ENCODE measurements around the gene RAB6B.

RAB6B gene

GRCh38 chr3:133830071-133830470, 65.6 kb downstream of the RAB6B start:
- no peak for DNase-seq
- no peak overlapping the region for H3K4me3 ChIP-seq (ENCODE audit: insufficient read depth, low read depth, low read length, poor library complexity, severe bottlenecking)
- no peaks in the 10 kb centered on the region for H3K27me3 ChIP-seq (replicated peaks; ENCODE audit: control insufficient read depth, insufficient read depth, low read length, poor library complexity, severe bottlenecking)
- H3K36me3 ChIP-seq (ENCODE audit: control insufficient read depth, insufficient read depth, low read length) = no peaks in the 10 kb centered on the region
- no peak overlapping the region for H3K27ac ChIP-seq (ENCODE audit: insufficient read depth, low read length, poor library complexity, severe bottlenecking)
- no peaks in the 10 kb centered on the region for H3K9me3 ChIP-seq (ENCODE audit: control insufficient read depth, low read length)
- H3K4me1 ChIP-seq (ENCODE audit: control insufficient read depth, insufficient read depth, low read length, poor library complexity, severe bottlenecking) = no peaks in the 10 kb centered on the region

GRCh38 chr3:133829310-133829707, 66.4 kb downstream of the RAB6B start:
- DNase-seq = no peak
- no peaks in the 10 kb centered on the region for H3K9me3 ChIP-seq (ENCODE audit: control insufficient read depth, low read length)
- H3K27me3 ChIP-seq (replicated peaks; ENCODE audit: control insufficient read depth, insufficient read depth, low read length, poor library complexity, severe bottlenecking) = no peaks in the 10 kb centered on the region
- peaks cover 1% of the 10 kb centered on the region for H3K36me3 ChIP-seq (ENCODE audit: control insufficient read depth, insufficient read depth, low read length)
- H3K27ac ChIP-seq (ENCODE audit: insufficient read depth, low read length, poor library complexity, severe bottlenecking) = no peak overlapping the region
- H3K4me1 ChIP-seq (ENCODE audit: control insufficient read depth, insufficient read depth, low read length, poor library complexity, severe bottlenecking) = no peaks in the 10 kb centered on the region
- no peak overlapping the region for H3K4me3 ChIP-seq (ENCODE audit: insufficient read depth, low read depth, low read length, poor library complexity, severe bottlenecking)

- no peak for DNase-seq
- Histone ChIP-seq H3K27me3 (replicated peaks; ENCODE audit: control insufficient read depth, insufficient read depth, low read length, poor library complexity, severe bottlenecking) (no peaks in the 10 kb centered on the region), H3K4me3 (ENCODE audit: insufficient read depth, low read depth, low read length, poor library complexity, severe bottlenecking) (no peak overlapping the region), H3K27ac (ENCODE audit: insufficient read depth, low read length, poor library complexity, severe bottlenecking) (no peak overlapping the region), H3K36me3 (ENCODE audit: control insufficient read depth, insufficient read depth, low read length) (peaks cover 7% of the 10 kb centered on the region), H3K9me3 (ENCODE audit: control insufficient read depth, low read length) (no peaks in the 10 kb centered on the region), H3K4me1 (ENCODE audit: control insufficient read depth, insufficient read depth, low read length, poor library complexity, severe bottlenecking) (no peaks in the 10 kb centered on the region)
These were observed 66.9 kb downstream of the RAB6B start for GRCh38 chr3:133828576-133829309.

GRCh38 chr3:133827684-133828083, 68.0 kb downstream of the RAB6B start:
- H3K4me3 ChIP-seq (ENCODE audit: insufficient read depth, low read depth, low read length, poor library complexity, severe bottlenecking) = no peak overlapping the region
- H3K27me3 ChIP-seq (replicated peaks; ENCODE audit: control insufficient read depth, insufficient read depth, low read length, poor library complexity, severe bottlenecking) = no peaks in the 10 kb centered on the region
- peaks cover 14% of the 10 kb centered on the region for H3K36me3 ChIP-seq (ENCODE audit: control insufficient read depth, insufficient read depth, low read length)
- DNase-seq = no peak
- H3K27ac ChIP-seq (ENCODE audit: insufficient read depth, low read length, poor library complexity, severe bottlenecking) = no peak overlapping the region
- no peaks in the 10 kb centered on the region for H3K9me3 ChIP-seq (ENCODE audit: control insufficient read depth, low read length)
- no peaks in the 10 kb centered on the region for H3K4me1 ChIP-seq (ENCODE audit: control insufficient read depth, insufficient read depth, low read length, poor library complexity, severe bottlenecking)

DNA sequence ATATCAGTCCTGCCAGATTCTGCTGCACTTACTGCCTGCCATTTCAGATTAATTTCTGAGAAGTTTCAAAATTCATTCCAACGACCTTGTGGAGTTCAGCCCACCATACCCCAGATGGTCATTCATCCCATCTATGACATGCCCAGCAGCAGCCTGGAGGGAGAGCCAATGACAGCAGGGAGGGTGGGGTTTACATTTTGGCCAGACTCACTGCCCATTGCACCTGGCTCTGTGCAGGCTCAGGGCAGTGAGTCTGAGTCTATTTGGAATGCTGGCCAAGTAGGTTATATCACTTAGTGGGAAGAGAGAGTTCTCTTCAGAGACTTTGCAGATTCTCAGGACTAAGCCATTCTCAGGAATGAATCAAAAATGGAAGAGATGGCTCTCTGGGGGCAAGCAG, 68.5 kb downstream of the RAB6B start:
- peaks cover 19% of the 10 kb centered on the region for H3K36me3 ChIP-seq (ENCODE audit: control insufficient read depth, insufficient read depth, low read length)
- no peaks in the 10 kb centered on the region for H3K27me3 ChIP-seq (replicated peaks; ENCODE audit: control insufficient read depth, insufficient read depth, low read length, poor library complexity, severe bottlenecking)
- H3K9me3 ChIP-seq (ENCODE audit: control insufficient read depth, low read length) = no peaks in the 10 kb centered on the region
- DNase-seq = no peak
- no peak overlapping the region for H3K4me3 ChIP-seq (ENCODE audit: insufficient read depth, low read depth, low read length, poor library complexity, severe bottlenecking)
- H3K4me1 ChIP-seq (ENCODE audit: control insufficient read depth, insufficient read depth, low read length, poor library complexity, severe bottlenecking) = no peaks in the 10 kb centered on the region
- no peak overlapping the region for H3K27ac ChIP-seq (ENCODE audit: insufficient read depth, low read length, poor library complexity, severe bottlenecking)

DNA sequence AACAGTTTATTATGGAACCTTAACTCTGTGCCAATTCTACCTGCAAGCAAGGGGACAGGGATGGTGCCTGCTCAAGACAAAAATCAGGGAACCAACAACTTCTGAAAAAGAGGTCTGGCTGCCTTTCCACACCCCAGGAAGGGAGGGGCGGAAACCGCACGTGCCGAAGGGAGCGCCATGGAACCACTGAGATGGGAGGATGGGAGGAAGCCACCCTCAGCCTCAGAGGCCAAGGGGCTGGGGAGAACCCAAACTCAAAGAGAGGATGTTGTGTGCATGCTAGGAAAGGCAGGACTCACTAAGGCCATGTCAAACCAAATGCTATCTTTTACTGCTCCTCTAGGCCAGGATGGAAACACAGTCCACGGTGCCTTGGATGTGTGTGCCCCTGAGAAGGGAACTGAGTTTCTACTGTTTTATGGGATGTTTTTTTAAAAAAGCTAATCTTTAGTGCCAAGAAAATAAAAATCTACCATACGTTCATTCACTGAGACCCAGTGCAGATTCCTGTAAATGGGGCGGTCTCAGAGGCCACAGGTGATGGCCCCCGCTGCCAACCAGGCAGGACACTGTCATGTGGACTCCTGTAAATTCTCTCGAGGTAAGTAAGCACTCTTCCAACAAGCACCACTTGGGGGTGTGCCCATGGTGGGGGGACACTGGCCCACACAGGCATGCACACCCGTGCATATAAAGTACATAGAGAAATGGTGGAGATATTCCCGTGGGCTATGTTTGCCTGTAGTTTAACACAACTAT, 69.5 kb downstream of the RAB6B start:
- DNase-seq = no peak
- Histone ChIP-seq H3K27ac (ENCODE audit: insufficient read depth, low read length, poor library complexity, severe bottlenecking) (no peak overlapping the region), H3K4me3 (ENCODE audit: insufficient read depth, low read depth, low read length, poor library complexity, severe bottlenecking) (no peak overlapping the region), H3K36me3 (ENCODE audit: control insufficient read depth, insufficient read depth, low read length) (peaks cover 26% of the 10 kb centered on the region), H3K4me1 (ENCODE audit: control insufficient read depth, insufficient read depth, low read length, poor library complexity, severe bottlenecking) (no peaks in the 10 kb centered on the region), H3K9me3 (ENCODE audit: control insufficient read depth, low read length) (no peaks in the 10 kb centered on the region), H3K27me3 (replicated peaks; ENCODE audit: control insufficient read depth, insufficient read depth, low read length, poor library complexity, severe bottlenecking) (no peaks in the 10 kb centered on the region)

DNA sequence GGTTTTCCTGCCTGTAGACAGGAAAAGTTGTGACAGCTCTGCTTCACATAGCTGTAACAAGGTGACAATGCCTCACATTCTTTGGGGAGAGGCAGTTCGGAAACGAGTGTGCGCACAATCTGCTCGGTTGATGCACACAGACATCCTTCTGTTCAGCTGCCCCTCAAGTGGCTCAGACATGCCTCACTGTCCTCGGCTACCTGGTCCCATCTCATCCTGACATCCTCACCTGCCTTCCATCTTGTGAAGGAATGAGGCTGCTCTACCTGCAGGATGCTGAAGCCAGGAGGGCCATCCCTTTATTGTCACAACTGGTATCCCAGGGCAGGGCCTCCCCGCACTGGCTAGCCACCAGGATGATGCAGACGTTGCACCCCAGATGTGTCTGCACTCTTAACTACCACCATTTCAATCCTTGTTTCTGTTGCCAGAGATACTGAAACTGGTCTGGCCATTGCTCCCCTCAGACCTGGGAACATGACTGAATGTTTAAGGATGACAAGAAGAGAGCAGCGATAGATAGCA, 70.7 kb downstream of the RAB6B start:
- H3K36me3 ChIP-seq (ENCODE audit: control insufficient read depth, insufficient read depth, low read length) = peaks cover 37% of the 10 kb centered on the region
- H3K27ac ChIP-seq (ENCODE audit: insufficient read depth, low read length, poor library complexity, severe bottlenecking) = no peak overlapping the region
- DNase-seq = no peak
- no peak overlapping the region for H3K4me3 ChIP-seq (ENCODE audit: insufficient read depth, low read depth, low read length, poor library complexity, severe bottlenecking)
- no peaks in the 10 kb centered on the region for H3K9me3 ChIP-seq (ENCODE audit: control insufficient read depth, low read length)
- H3K4me1 ChIP-seq (ENCODE audit: control insufficient read depth, insufficient read depth, low read length, poor library complexity, severe bottlenecking) = no peaks in the 10 kb centered on the region
- H3K27me3 ChIP-seq (replicated peaks; ENCODE audit: control insufficient read depth, insufficient read depth, low read length, poor library complexity, severe bottlenecking) = no peaks in the 10 kb centered on the region

- H3K4me1 ChIP-seq (ENCODE audit: control insufficient read depth, insufficient read depth, low read length, poor library complexity, severe bottlenecking) = no peaks in the 10 kb centered on the region
- no peak for DNase-seq
- no peaks in the 10 kb centered on the region for H3K27me3 ChIP-seq (replicated peaks; ENCODE audit: control insufficient read depth, insufficient read depth, low read length, poor library complexity, severe bottlenecking)
- H3K27ac ChIP-seq (ENCODE audit: insufficient read depth, low read length, poor library complexity, severe bottlenecking) = no peak overlapping the region
- no peaks in the 10 kb centered on the region for H3K9me3 ChIP-seq (ENCODE audit: control insufficient read depth, low read length)
- no peak overlapping the region for H3K4me3 ChIP-seq (ENCODE audit: insufficient read depth, low read depth, low read length, poor library complexity, severe bottlenecking)
- peaks cover 43% of the 10 kb centered on the region for H3K36me3 ChIP-seq (ENCODE audit: control insufficient read depth, insufficient read depth, low read length)
These were observed 73.7 kb downstream of the RAB6B start for GRCh38 chr3:133821767-133822638.

DNA sequence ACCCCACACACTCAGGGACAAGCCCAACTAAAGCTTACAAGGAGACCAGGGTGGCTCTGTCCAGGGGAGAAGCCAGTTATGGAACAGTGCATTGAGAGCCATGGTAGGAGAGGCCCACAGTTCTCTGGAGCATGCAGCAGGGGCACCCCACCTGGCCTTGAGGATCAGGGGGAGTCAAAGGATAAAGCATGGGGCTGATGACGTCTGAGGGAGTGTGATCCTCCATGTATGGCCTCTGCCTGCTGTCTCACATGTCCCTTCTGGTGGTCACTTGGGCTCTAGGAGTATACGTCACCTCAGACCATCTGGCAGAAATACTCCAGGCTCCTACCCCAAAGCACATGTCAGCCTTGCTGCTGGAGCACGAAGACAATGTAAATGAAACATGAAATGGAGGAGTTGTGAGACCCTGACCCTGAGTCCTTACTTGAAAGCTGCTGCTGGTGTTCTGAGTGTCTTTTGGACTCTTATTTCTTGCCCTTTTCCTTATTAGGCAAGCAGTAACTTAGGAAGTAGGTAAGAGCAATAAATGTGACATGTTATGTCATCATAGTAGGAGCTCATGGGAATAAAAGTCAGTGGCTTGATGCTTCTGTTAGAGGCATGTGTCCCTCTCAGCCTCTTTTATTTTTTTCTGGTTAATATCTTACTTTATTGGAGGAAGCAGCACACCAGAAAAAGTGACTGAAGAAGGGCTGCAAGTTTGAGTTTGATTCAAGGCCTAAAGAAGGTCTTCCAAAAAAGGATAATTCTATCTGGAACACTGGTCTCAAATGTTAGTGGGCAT, 74.6 kb downstream of the RAB6B start:
- no peaks in the 10 kb centered on the region for H3K9me3 ChIP-seq (ENCODE audit: control insufficient read depth, low read length)
- H3K27ac ChIP-seq (ENCODE audit: insufficient read depth, low read length, poor library complexity, severe bottlenecking) = no peak overlapping the region
- no peak for DNase-seq
- no peak overlapping the region for H3K4me3 ChIP-seq (ENCODE audit: insufficient read depth, low read depth, low read length, poor library complexity, severe bottlenecking)
- H3K4me1 ChIP-seq (ENCODE audit: control insufficient read depth, insufficient read depth, low read length, poor library complexity, severe bottlenecking) = no peaks in the 10 kb centered on the region
- peaks cover 50% of the 10 kb centered on the region for H3K36me3 ChIP-seq (ENCODE audit: control insufficient read depth, insufficient read depth, low read length)
- no peaks in the 10 kb centered on the region for H3K27me3 ChIP-seq (replicated peaks; ENCODE audit: control insufficient read depth, insufficient read depth, low read length, poor library complexity, severe bottlenecking)
